ENCODE data around the gene RASA2.

Gene RASA2

DNA sequence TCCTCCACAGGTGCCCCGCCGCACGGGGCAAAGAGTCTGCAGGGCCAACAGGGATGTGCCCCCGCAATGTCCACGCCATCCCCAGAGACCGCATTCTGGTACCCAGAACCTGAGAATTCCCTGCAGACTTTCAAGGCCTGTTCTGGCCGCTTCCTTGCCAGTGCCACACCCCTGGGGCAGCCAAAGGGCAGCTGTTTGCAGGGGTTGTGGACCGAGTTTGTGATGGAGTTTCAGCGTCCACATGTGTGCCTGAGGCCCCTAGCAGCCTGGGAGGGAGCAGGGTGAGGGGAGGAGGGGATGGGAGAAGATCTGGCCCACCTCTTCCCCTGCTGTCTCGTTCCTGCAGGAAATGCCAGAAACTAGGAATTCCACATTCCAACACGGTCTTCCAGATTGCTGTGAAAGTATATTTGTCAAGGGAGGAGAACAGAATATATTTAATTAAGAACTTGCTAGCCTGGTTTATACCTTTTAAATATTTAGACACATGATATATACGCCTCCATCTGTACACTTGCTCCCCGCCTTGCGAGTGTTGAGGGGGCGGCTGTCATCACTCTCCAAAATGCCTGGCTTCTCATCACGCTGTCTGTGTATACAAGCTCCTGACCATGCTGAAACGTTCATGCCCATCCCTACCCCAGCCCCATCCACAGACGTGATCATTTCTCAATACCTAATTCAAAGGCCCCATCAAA lies 31.1 kb upstream of the RASA2 start:
- DNase-seq (ENCODE audit: low read depth) = no peak
- in situ Hi-C loops (cut with HindIII; ENCODE audit: low sequenced_read_pairs) = no loop called here
- TF ChIP-seq, protein P1, sequence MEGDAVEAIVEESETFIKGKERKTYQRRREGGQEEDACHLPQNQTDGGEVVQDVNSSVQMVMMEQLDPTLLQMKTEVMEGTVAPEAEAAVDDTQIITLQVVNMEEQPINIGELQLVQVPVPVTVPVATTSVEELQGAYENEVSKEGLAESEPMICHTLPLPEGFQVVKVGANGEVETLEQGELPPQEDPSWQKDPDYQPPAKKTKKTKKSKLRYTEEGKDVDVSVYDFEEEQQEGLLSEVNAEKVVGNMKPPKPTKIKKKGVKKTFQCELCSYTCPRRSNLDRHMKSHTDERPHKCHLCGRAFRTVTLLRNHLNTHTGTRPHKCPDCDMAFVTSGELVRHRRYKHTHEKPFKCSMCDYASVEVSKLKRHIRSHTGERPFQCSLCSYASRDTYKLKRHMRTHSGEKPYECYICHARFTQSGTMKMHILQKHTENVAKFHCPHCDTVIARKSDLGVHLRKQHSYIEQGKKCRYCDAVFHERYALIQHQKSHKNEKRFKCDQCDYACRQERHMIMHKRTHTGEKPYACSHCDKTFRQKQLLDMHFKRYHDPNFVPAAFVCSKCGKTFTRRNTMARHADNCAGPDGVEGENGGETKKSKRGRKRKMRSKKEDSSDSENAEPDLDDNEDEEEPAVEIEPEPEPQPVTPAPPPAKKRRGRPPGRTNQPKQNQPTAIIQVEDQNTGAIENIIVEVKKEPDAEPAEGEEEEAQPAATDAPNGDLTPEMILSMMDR (IDR thresholded peaks at IDR 0.05; ENCODE audit: low read depth, low read length, missing control alignments) = no peak

DNA sequence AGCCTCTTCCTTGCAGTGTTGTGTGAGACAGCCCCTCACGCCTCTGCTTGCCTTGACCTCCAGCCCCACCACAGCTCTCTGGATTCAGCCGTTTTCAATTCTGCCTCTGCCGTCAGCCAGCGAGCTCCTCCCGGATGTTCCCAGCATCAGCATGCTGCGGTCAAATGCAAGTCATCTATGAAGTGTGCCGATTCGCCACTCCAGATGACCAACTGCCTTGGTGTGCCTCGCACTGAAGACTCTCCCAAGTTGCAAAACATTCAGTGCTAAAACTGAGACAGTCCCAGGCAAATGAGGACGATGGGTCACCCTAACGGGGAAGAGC lies 30.6 kb upstream of the RASA2 start:
- in situ Hi-C loops (cut with HindIII; ENCODE audit: low sequenced_read_pairs) = no loop called here
- TF ChIP-seq, protein P1 (IDR thresholded peaks at IDR 0.05; ENCODE audit: low read depth, low read length, missing control alignments) = no peak
- no peak for DNase-seq (ENCODE audit: low read depth)
- no peak overlapping the region for H3K4me3 ChIP-seq (ENCODE audit: low read depth, low read length)

More for the DNA sequence above, 31.1 kb upstream of the RASA2 start:
- H3K4me3 ChIP-seq (ENCODE audit: low read depth, low read length) = no peak overlapping the region

DNA sequence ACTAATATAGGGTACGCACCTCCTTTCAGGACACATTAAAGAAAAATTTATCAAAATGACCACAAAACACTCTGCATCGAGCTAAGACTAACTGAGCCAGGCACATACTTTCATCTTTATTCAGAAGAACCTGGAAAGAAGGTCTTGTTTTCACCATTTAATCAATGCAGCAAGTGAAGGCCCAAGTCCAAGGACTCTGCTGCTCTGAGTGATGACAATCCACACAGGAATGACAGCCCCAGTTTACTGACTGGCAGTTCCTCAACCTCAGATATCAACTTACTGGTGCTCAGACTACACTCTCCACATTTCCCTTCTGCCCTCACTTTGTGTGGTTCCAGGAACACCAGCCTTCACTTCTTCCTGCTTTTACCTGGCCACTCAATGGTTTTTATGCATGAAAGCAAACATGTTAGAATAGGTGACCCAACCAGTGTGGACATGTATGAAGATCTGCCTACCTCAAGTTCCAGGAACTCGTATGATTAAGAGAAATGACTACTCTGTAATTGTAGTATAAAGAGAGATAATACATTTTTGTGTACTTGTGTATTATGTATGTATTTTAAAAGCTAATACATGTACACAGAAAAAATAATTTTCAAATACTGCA lies 29.1 kb upstream of the RASA2 start:
- TF ChIP-seq, protein P1 (IDR thresholded peaks at IDR 0.05; ENCODE audit: low read depth, low read length, missing control alignments) = no peak
- DNase-seq (ENCODE audit: low read depth) = no peak
- in situ Hi-C loops (cut with HindIII; ENCODE audit: low sequenced_read_pairs) = no loop called here

DNA sequence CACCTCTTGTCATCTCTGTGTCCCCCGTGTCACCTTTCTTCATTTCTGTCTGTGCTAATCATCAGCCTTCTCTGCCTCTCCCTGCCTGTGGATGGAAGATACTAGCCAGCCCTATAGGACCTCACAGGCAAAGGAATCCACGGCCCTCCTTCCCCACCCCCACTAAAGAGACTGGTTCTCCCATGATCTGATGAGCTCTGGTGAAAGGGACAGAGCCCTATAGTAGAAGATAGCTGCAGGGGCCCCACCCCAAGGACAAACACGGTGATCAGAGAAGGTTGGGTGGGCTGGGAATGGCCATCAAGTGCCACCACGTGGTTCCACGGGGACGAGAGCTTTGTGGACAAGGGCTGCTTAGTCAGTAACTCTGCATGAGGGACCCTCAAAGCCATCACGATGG lies 27.8 kb upstream of the RASA2 start:
- no peak for DNase-seq (ENCODE audit: low read depth)
- TF ChIP-seq, protein P1 (IDR thresholded peaks at IDR 0.05; ENCODE audit: low read depth, low read length, missing control alignments) = no peak
- in situ Hi-C loops (cut with HindIII; ENCODE audit: low sequenced_read_pairs) = no loop called here
- H3K4me3 ChIP-seq (ENCODE audit: low read depth, low read length) = no peak overlapping the region

More for the DNA sequence above, 29.1 kb upstream of the RASA2 start:
- H3K4me3 ChIP-seq (ENCODE audit: low read depth, low read length) = no peak overlapping the region

DNA sequence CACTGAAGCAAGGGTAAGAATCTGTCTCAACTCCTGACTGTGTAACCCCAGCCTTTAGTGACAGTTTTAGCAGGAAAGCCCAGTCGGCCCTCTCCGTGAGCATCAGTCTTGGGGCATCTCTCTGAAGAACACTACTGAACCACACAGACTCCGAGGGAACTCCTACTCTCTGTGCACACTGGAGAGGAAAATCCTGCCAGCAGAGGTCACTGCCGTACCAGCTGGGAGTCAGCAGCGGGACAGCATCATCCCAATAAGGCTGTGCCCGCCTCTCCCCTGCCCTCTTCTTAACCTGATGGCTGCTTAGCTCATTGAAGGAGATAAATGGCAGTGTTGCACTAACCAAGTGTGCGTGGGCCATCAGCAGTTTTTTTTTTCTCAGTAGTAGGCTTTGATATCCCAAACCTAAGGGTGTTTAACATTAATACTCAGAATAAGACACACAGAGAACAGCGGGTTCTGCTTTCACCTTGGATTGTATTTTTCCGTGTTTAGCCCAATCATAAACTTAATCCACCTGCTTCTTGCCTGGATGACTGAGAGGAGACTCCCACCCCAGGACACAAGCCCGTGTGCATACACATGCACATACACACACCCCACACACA lies 26.6 kb upstream of the RASA2 start:
- H3K4me3 ChIP-seq (ENCODE audit: low read depth, low read length) = no peak overlapping the region
- in situ Hi-C loops (cut with HindIII; ENCODE audit: low sequenced_read_pairs) = no loop called here
- DNase-seq (ENCODE audit: low read depth) = peak; percentile 70
- TF ChIP-seq, protein P1 (IDR thresholded peaks at IDR 0.05; ENCODE audit: low read depth, low read length, missing control alignments) = peak; percentile 87

DNA sequence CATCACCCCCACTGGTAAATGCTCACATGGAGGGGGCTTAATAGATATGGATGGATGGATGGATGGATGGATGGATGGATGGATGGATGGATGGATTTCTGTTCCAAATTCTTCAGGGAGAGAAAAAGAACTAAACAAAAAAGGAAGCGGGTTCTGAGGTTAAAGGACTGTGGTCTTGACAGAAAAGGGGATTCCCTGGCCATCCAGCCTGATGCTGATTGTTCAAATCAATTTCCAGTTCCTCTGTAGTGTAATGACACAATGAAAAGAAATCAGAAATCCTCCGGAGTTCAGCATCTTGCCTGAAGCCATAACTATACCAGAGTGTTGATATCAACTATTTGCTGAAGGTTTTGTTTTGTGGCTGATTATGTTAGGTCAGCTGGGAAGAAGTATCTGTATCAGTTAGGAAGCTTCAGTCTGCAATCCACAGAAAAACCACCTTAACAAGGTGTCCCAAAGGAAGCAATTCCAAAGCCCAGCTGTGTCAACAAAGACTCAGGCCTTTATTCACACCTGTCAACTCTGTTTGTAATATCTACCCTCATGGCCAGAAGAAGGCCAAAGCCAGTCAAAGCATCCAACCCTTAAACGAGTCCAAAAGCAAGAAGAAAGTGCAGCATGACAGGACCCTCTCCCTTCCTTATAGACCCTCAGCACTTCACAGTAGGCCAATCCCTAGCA lies 24.5 kb upstream of the RASA2 start:
- no peak for DNase-seq (ENCODE audit: low read depth)
- TF ChIP-seq, protein P1 (IDR thresholded peaks at IDR 0.05; ENCODE audit: low read depth, low read length, missing control alignments) = no peak
- in situ Hi-C loops (cut with HindIII; ENCODE audit: low sequenced_read_pairs) = no loop called here
- H3K4me3 ChIP-seq (ENCODE audit: low read depth, low read length) = no peak overlapping the region

Measured in astrocyte of the cerebellum (primary cell).